Measurements from ENCODE around the gene DOK7.

Gene DOK7

GRCh38 chr4:3427706-3428446 lies 35.2 kb upstream of the DOK7 start:
- DNase-seq = no peak

GRCh38 chr4:3429651-3430050 lies 33.5 kb upstream of the DOK7 start:
- DNase-seq = no peak

GRCh38 chr4:3430524-3430923 lies 32.6 kb upstream of the DOK7 start:
- DNase-seq = no peak

- no peak for DNase-seq
Measured at GRCh38 chr4:3431446-3431993, 31.6 kb upstream of the DOK7 start.

- DNase-seq = no peak
Measured at GRCh38 chr4:3432381-3432790, 30.7 kb upstream of the DOK7 start.

- no peak for DNase-seq
Measured at GRCh38 chr4:3433138-3433869, 29.8 kb upstream of the DOK7 start.

GRCh38 chr4:3434881-3435685 lies 28.0 kb upstream of the DOK7 start:
- no peak for DNase-seq

- DNase-seq = no peak
Measured at GRCh38 chr4:3435686-3435956, 27.5 kb upstream of the DOK7 start.

- DNase-seq = no peak
Measured at GRCh38 chr4:3436048-3436797, 26.9 kb upstream of the DOK7 start.

GRCh38 chr4:3436798-3437581 lies 26.1 kb upstream of the DOK7 start:
- DNase-seq = no peak

GRCh38 chr4:3437582-3437936 lies 25.5 kb upstream of the DOK7 start:
- DNase-seq = no peak

- DNase-seq = no peak
Measured at GRCh38 chr4:3437998-3438846, 24.9 kb upstream of the DOK7 start.

GRCh38 chr4:3438847-3439180 lies 24.3 kb upstream of the DOK7 start:
- no peak for DNase-seq

- DNase-seq = peak; percentile 7
Measured at GRCh38 chr4:3439391-3439790, 23.7 kb upstream of the DOK7 start.

- DNase-seq = no peak
Measured at GRCh38 chr4:3440011-3440410, 23.1 kb upstream of the DOK7 start.

GRCh38 chr4:3440979-3441500 lies 22.1 kb upstream of the DOK7 start:
- DNase-seq = no peak

- no peak for DNase-seq
Measured at GRCh38 chr4:3441501-3442459, 21.3 kb upstream of the DOK7 start, which contains the start of gene HGFAC. Gene HGFAC (plus strand): TSS chr4:3441968. CDS start chr4:3442002, 34 bp downstream.

GRCh38 chr4:3442460-3442958 lies 20.6 kb upstream of the DOK7 start:
- DNase-seq = no peak

- DNase-seq = peak; percentile 16
Measured at GRCh38 chr4:3442959-3443749, 20.0 kb upstream of the DOK7 start.

Measured in NCI-H1092 treated with DMSO at 0.1 percent for 48 hours (cell line).